ENCODE measurements around the gene FYB1. TPM values are rescaled to one million over a fixed set of nuclear protein-coding genes. Genes with fewer than 3 reads are reported as not detected.

Gene FYB1
- total and polyA plus RNA-seq, 2 donors (not counting 1 experiment from before 2014, with no cell fraction given): not detected

GRCh38 chr5:39203951-39204350 is 15.4 kb downstream of the FYB1 start:
- Histone ChIP-seq H4K20me1 (ENCODE audit: control insufficient read depth, extremely low read depth, insufficient read depth, low read length) (no peaks in the 10 kb centered on the region), H3K27ac (ENCODE audit: insufficient read depth, low read length) (no peak overlapping the region), H3K4me3 (replicated peaks in 1 of 4; ENCODE audit: control extremely low read depth in 1 of 4, insufficient read depth in 1 of 4, low read depth in 3 of 4, low read length in 4 of 4) (no peak overlapping the region), H3K9me3 (ENCODE audit: control insufficient read depth, insufficient read depth, low read depth, low read length) (no peaks in the 10 kb centered on the region), H3K36me3 (ENCODE audit: control insufficient read depth, insufficient read depth, low read length) (no peaks in the 10 kb centered on the region), H2AFZ (ENCODE audit: low read length) (no peak overlapping the region), H3K4me1 (ENCODE audit: control insufficient read depth, extremely low read depth, insufficient read depth, low read length) (no peaks in the 10 kb centered on the region), H3K4me2 (ENCODE audit: extremely low read depth, insufficient read depth, low read length) (no peak overlapping the region), H3K27me3 (ENCODE audit: control insufficient read depth, insufficient read depth, low read length) (no peaks in the 10 kb centered on the region), H3K79me2 (ENCODE audit: control insufficient read depth, insufficient read depth, low read length) (no peaks in the 10 kb centered on the region), H3K9ac (ENCODE audit: insufficient read depth, low read length) (no peak overlapping the region)
- no peak for TF ChIP-seq EZH2 (IDR thresholded peaks at IDR 0.05; ENCODE audit: low read length, missing control alignments)
- no peak for TF ChIP-seq CTCF (conservative IDR thresholded peaks at IDR 0.05 in 1 of 2, IDR thresholded peaks at IDR 0.05 in 1 of 2; ENCODE audit: low read depth in 1 of 2, low read length in 2 of 2)
- DNase-seq (ENCODE audit: low read depth in 2 of 2): no peak

- Histone ChIP-seq H3K27me3 (ENCODE audit: control insufficient read depth, insufficient read depth, low read length) (no peaks in the 10 kb centered on the region), H4K20me1 (ENCODE audit: control insufficient read depth, extremely low read depth, insufficient read depth, low read length) (no peaks in the 10 kb centered on the region), H3K9me3 (ENCODE audit: control insufficient read depth, insufficient read depth, low read depth, low read length) (no peaks in the 10 kb centered on the region), H2AFZ (ENCODE audit: low read length) (no peak overlapping the region), H3K79me2 (ENCODE audit: control insufficient read depth, insufficient read depth, low read length) (no peaks in the 10 kb centered on the region), H3K9ac (ENCODE audit: insufficient read depth, low read length) (no peak overlapping the region), H3K36me3 (ENCODE audit: control insufficient read depth, insufficient read depth, low read length) (no peaks in the 10 kb centered on the region), H3K4me2 (ENCODE audit: extremely low read depth, insufficient read depth, low read length) (no peak overlapping the region), H3K4me1 (ENCODE audit: control insufficient read depth, extremely low read depth, insufficient read depth, low read length) (no peaks in the 10 kb centered on the region), H3K4me3 (replicated peaks in 1 of 4; ENCODE audit: control extremely low read depth in 1 of 4, insufficient read depth in 1 of 4, low read depth in 3 of 4, low read length in 4 of 4) (no peak overlapping the region), H3K27ac (ENCODE audit: insufficient read depth, low read length) (no peak overlapping the region)
- TF ChIP-seq EZH2 (IDR thresholded peaks at IDR 0.05; ENCODE audit: low read length, missing control alignments) (no peak), CTCF (conservative IDR thresholded peaks at IDR 0.05 in 1 of 2, IDR thresholded peaks at IDR 0.05 in 1 of 2; ENCODE audit: low read depth in 1 of 2, low read length in 2 of 2) (no peak)
- no peak for DNase-seq (ENCODE audit: low read depth in 2 of 2)
Measured at GRCh38 chr5:39203275-39203922, 16.0 kb downstream of the FYB1 start.

GRCh38 chr5:39202597-39203274 is 16.6 kb downstream of the FYB1 start:
- TF ChIP-seq CTCF (conservative IDR thresholded peaks at IDR 0.05 in 1 of 2, IDR thresholded peaks at IDR 0.05 in 1 of 2; ENCODE audit: low read depth in 1 of 2, low read length in 2 of 2) (no peak), EZH2 (IDR thresholded peaks at IDR 0.05; ENCODE audit: low read length, missing control alignments) (no peak)
- Histone ChIP-seq H3K36me3 (ENCODE audit: control insufficient read depth, insufficient read depth, low read length) (no peaks in the 10 kb centered on the region), H3K4me1 (ENCODE audit: control insufficient read depth, extremely low read depth, insufficient read depth, low read length) (no peaks in the 10 kb centered on the region), H3K27me3 (ENCODE audit: control insufficient read depth, insufficient read depth, low read length) (no peaks in the 10 kb centered on the region), H3K79me2 (ENCODE audit: control insufficient read depth, insufficient read depth, low read length) (no peaks in the 10 kb centered on the region), H3K9ac (ENCODE audit: insufficient read depth, low read length) (no peak overlapping the region), H3K9me3 (ENCODE audit: control insufficient read depth, insufficient read depth, low read depth, low read length) (no peaks in the 10 kb centered on the region), H3K27ac (ENCODE audit: insufficient read depth, low read length) (no peak overlapping the region), H2AFZ (ENCODE audit: low read length) (no peak overlapping the region), H3K4me2 (ENCODE audit: extremely low read depth, insufficient read depth, low read length) (no peak overlapping the region), H4K20me1 (ENCODE audit: control insufficient read depth, extremely low read depth, insufficient read depth, low read length) (no peaks in the 10 kb centered on the region), H3K4me3 (replicated peaks in 1 of 4; ENCODE audit: control extremely low read depth in 1 of 4, insufficient read depth in 1 of 4, low read depth in 3 of 4, low read length in 4 of 4) (no peak overlapping the region)
- no peak for DNase-seq (ENCODE audit: low read depth in 2 of 2)

Measured in fibroblast of lung (primary cell).